ENCODE results near the gene SLFN14.

Gene SLFN14

GRCh38 chr17:35560703-35561102 is at the start of gene SLFN14:
TSS of gene SLFN14 (minus strand) at chr17:35560819. CDS start at chr17:35558062, 2,757 bp downstream.
- H3K4me3 ChIP-seq (ENCODE audit: low read depth, low read length) = no peak within 1 kb of the TSS
- TF ChIP-seq, protein P1, sequence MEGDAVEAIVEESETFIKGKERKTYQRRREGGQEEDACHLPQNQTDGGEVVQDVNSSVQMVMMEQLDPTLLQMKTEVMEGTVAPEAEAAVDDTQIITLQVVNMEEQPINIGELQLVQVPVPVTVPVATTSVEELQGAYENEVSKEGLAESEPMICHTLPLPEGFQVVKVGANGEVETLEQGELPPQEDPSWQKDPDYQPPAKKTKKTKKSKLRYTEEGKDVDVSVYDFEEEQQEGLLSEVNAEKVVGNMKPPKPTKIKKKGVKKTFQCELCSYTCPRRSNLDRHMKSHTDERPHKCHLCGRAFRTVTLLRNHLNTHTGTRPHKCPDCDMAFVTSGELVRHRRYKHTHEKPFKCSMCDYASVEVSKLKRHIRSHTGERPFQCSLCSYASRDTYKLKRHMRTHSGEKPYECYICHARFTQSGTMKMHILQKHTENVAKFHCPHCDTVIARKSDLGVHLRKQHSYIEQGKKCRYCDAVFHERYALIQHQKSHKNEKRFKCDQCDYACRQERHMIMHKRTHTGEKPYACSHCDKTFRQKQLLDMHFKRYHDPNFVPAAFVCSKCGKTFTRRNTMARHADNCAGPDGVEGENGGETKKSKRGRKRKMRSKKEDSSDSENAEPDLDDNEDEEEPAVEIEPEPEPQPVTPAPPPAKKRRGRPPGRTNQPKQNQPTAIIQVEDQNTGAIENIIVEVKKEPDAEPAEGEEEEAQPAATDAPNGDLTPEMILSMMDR (IDR thresholded peaks at IDR 0.05; ENCODE audit: low read depth, low read length, missing control alignments) = no peak
- in situ Hi-C loops (cut with HindIII; ENCODE audit: low sequenced_read_pairs) = no loop called here
- no peak for DNase-seq (ENCODE audit: low read depth)

DNA sequence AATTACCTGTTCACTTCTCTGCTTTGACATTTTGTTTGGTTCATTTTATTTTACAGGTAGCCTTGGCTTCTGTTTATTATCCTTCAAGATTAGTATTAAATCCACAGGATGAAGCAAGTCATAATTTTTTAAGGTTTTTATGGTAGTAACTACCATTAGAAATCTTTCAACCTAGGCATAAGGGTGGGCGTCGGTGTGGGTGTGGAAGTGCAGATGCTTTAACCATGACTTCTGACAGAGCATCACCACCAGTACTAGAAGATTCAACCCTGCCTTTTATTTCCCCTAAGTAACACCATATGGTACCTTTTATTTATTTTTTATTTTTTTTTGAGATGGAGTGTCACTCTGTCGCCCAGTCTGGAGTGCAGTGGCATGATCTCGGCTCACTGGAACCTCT is 49.2 kb upstream of the SLFN14 start:
- no peak for DNase-seq (ENCODE audit: low read depth)
- TF ChIP-seq, protein P1 (IDR thresholded peaks at IDR 0.05; ENCODE audit: low read depth, low read length, missing control alignments) = no peak
- in situ Hi-C loops (cut with HindIII; ENCODE audit: low sequenced_read_pairs) = loop anchor here (10.0 kb wide), 1 partner anchor 225 kb away; no protein-coding TSS in a partner anchor
- H3K4me3 ChIP-seq (ENCODE audit: low read depth, low read length) = no peak overlapping the region

DNA sequence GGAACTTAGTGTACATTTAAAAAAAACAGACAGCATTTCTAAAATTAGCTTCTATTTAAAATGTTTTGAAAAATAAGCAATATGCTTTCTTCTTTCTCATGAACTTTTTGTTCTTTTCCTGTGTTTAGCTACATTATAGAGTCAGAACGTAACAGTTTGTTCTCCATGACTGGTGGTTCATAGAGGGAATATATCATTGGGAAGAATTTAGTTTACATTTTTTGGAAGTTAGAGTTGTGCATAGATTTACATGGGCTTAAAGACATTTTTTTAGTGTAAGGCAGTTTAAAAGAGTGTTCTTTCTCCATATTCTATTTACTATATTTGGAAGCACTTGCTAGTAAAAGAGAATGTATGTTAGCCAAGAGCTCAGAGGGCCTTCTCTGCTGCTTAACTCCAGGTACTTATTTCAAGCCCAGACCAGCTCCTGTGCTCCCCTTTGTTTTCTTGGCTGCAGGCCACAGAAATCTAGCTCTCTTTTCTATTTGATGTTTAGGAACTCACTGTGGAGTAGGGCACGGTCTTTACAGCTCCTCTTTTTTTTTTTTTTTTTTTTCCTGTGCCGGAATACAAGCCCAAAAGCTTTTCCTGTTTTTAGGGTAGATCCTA is 46.7 kb upstream of the SLFN14 start:
- TF ChIP-seq, protein P1 (IDR thresholded peaks at IDR 0.05; ENCODE audit: low read depth, low read length, missing control alignments) = no peak
- no peak for DNase-seq (ENCODE audit: low read depth)
- in situ Hi-C loops (cut with HindIII; ENCODE audit: low sequenced_read_pairs) = no loop called here
- no peak overlapping the region for H3K4me3 ChIP-seq (ENCODE audit: low read depth, low read length)

- no peak overlapping the region for H3K4me3 ChIP-seq (ENCODE audit: low read depth, low read length)
- no peak for DNase-seq (ENCODE audit: low read depth)
- TF ChIP-seq, protein P1 (IDR thresholded peaks at IDR 0.05; ENCODE audit: low read depth, low read length, missing control alignments) = no peak
- in situ Hi-C loops (cut with HindIII; ENCODE audit: low sequenced_read_pairs) = no loop called here
Observed at GRCh38 chr17:35605678-35606077, 45.1 kb upstream of the SLFN14 start.

GRCh38 chr17:35603674-35604073 is 43.1 kb upstream of the SLFN14 start:
- in situ Hi-C loops (cut with HindIII; ENCODE audit: low sequenced_read_pairs) = no loop called here
- TF ChIP-seq, protein P1 (IDR thresholded peaks at IDR 0.05; ENCODE audit: low read depth, low read length, missing control alignments) = no peak
- H3K4me3 ChIP-seq (ENCODE audit: low read depth, low read length) = no peak overlapping the region
- DNase-seq (ENCODE audit: low read depth) = no peak

DNA sequence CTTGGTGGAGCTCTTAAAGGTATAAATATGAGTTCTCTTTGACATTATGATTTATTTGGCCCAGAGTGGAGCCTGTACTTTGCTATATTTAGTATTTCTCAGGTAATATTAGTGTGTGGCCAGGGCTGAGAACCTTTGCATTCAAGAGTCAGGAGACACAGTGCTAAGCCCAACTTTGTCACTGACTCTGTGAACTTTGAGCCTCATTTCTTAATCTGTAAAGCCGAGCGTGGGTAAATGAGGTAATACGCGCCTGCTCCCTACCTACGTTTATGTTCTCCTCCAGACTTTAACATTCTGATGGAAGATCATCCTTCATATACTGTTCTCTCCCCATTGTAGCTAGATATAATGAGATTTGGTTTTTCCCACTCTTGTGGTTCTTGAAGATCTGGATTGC is 37.0 kb upstream of the SLFN14 start:
- TF ChIP-seq, protein P1 (IDR thresholded peaks at IDR 0.05; ENCODE audit: low read depth, low read length, missing control alignments) = no peak
- in situ Hi-C loops (cut with HindIII; ENCODE audit: low sequenced_read_pairs) = loop anchor here (25.0 kb wide), 1 partner anchor 610 kb away; the partner anchor contains the start of gene LIG3
- H3K4me3 ChIP-seq (ENCODE audit: low read depth, low read length) = no peak overlapping the region
- no peak for DNase-seq (ENCODE audit: low read depth)
